HepG2 (cell line): Measurements from ENCODE around the gene SLC38A2. TPM values are rescaled to one million over a fixed set of nuclear protein-coding genes. Genes with fewer than 3 reads are reported as not detected.
A peak's percentile ranks its signal among the peaks of the same experiment; 100 is the strongest.

Source experiments
- ATAC-seq: fragments of 200-7000 bp; cut with Tn5 transposase; 3 replicates; pipeline ENCODE4 v1.9.1; 2020; ENCODE audit warnings: mild to moderate bottlenecking, moderate library complexity
- BruUV-seq: library from RNA; stranded (reverse); fragments of 400-500 nt; replicated peaks from 2 replicates; lab custom pipeline; 2021; lab: Mats Ljungman, UMichigan
- CTCF ChIA-PET: fragments of 300-600 bp; formaldehyde crosslinking; extraction: SDS; loops from one replicate; lab custom pipeline; 2021; ENCODE audit warnings: low total read pairs, inconsistent platforms, low intra/inter-chr PET ratio; lab: Yijun Ruan, JAX
- POLR2A ChIA-PET: fragments of 350-600 bp; sonication (Branson Sonifier 250); formaldehyde crosslinking; loops from one replicate; lab custom pipeline; 2020; ENCODE audit warnings: antibody characterized with exemption, inconsistent platforms; lab: Yijun Ruan, JAX
- DNase-seq: peaks from one replicate; pipeline ENCODE4 v3.0.0-alpha.2; 2015; ENCODE audit warnings: low spot score
- FAIRE-seq: peaks from 3 replicates; lab custom pipeline; 2011; peaks lifted over from hg19 to GRCh38; lab: Jason Lieb, UNC
- H2AFZ ChIP-seq: one replicate; pipeline ENCODE4 v1.6.1; 2011; ENCODE audit warnings: low read length, inconsistent platforms
- H3K27ac ChIP-seq: fragments of 300-600 bp; 3 replicates; pipeline ENCODE4 v1.8.0; 2011; ENCODE audit warnings: mixed run types, mild to moderate bottlenecking, mixed read lengths, low read length, inconsistent platforms; ENCODE audit not compliant: insufficient read depth; ENCODE audit errors: extremely low read length
- H3K27me3 ChIP-seq, 2 experiments: fragments of 200-600 bp in 1 of 2; 2 replicates in 1 of 2; 3 replicates in 1 of 2; pipeline versions ENCODE4 v1.6.0 to v1.8.0; 2011; ENCODE audit warnings: low read length in 2 of 2, mild to moderate bottlenecking in 2 of 2, moderate library complexity in 2 of 2, inconsistent platforms in 1 of 2; ENCODE audit not compliant: insufficient read depth in 2 of 2, control insufficient read depth in 1 of 2
- H3K36me3 ChIP-seq, 2 experiments: fragments of 200-600 bp in 1 of 2; replicated peaks in 1 of 2; 2 replicates in 1 of 2; 3 replicates in 1 of 2; pipeline versions ENCODE4 v1.5.1 to v1.8.0; 2011; ENCODE audit warnings: low read length in 2 of 2, inconsistent platforms in 1 of 2; ENCODE audit not compliant: insufficient read depth in 2 of 2, control insufficient read depth in 1 of 2
- H3K4me1 ChIP-seq: 2 replicates; pipeline ENCODE4 v1.5.1; 2012; ENCODE audit warnings: low read length, inconsistent platforms; ENCODE audit not compliant: insufficient read depth
- H3K4me2 ChIP-seq: 2 replicates; pipeline ENCODE4 v1.6.0; 2011; ENCODE audit warnings: low read depth, low read length, inconsistent platforms
- H3K4me3 ChIP-seq, 3 experiments: fragments of 200-600 bp in 1 of 3; sonication (generic), shearing (Covaris generic) in 1 of 3; replicated peaks in 1 of 3; 2 replicates each; pipeline ENCODE4 v1.5.1; 2011 to 2016; ENCODE audit warnings: low read length in 3 of 3, inconsistent platforms in 2 of 3, low read depth in 2 of 3, mild to moderate bottlenecking in 2 of 3, control low read depth in 1 of 3, mixed read lengths in 1 of 3; ENCODE audit not compliant: insufficient read depth in 1 of 3
- H3K79me2 ChIP-seq: one replicate; pipeline ENCODE4 v1.6.1; 2011; ENCODE audit warnings: low read length, inconsistent platforms; ENCODE audit not compliant: insufficient read depth
- H3K9ac ChIP-seq: 2 replicates; pipeline ENCODE4 v1.6.0; 2011; ENCODE audit warnings: mild to moderate bottlenecking, low read depth, low read length, inconsistent platforms; ENCODE audit not compliant: insufficient read depth
- H3K9me3 ChIP-seq: 2 replicates; pipeline ENCODE4 v1.5.1; 2012; ENCODE audit warnings: mild to moderate bottlenecking, low read length
- H4K20me1 ChIP-seq: 2 replicates; pipeline ENCODE4 v1.6.0; 2011; ENCODE audit warnings: inconsistent platforms, mild to moderate bottlenecking, low read length, moderate library complexity; ENCODE audit not compliant: insufficient read depth
- KDM3A ChIP-seq: IDR thresholded peaks from 2 replicates; pipeline ENCODE4 v1.6.1; 2018; ENCODE audit warnings: low read depth, missing compliant biosample characterization
- MAF1 ChIP-seq: sonication (generic); formaldehyde crosslinking; IDR thresholded peaks from 2 replicates; pipeline ENCODE4 v1.5.0; 2020; ENCODE audit warnings: missing genetic modification reagents, borderline replicate concordance
- POGK ChIP-seq: sonication (generic); formaldehyde crosslinking; conservative IDR thresholded peaks from 2 replicates; pipeline ENCODE4 v1.8.0; 2022; ENCODE audit warnings: mild to moderate bottlenecking, moderate library complexity, missing genetic modification reagents
- RBAK ChIP-seq: sonication (generic); formaldehyde crosslinking; IDR thresholded peaks from 2 replicates; pipeline ENCODE4 v1.5.1; 2020; ENCODE audit warnings: mild to moderate bottlenecking, missing genetic modification reagents
- RCOR2 ChIP-seq: IDR thresholded peaks from 2 replicates; pipeline ENCODE4 v1.6.1; 2016; ENCODE audit warnings: missing biosample characterization, missing genetic modification reagents
- SYNCRIP ChIP-seq: fragments of 200-400 bp; formaldehyde crosslinking; IDR thresholded peaks from 2 replicates; pipeline ENCODE4 v1.6.1; 2018; ENCODE audit warnings: mild to moderate bottlenecking, low read depth, low read length; ENCODE audit not compliant: insufficient read depth
- TAF15 ChIP-seq: fragments of 200-400 bp; formaldehyde crosslinking; IDR thresholded peaks from one replicate; pipeline ENCODE4 v1.6.1; 2018; ENCODE audit warnings: mild to moderate bottlenecking, low read depth, low read length; ENCODE audit not compliant: poor library complexity, severe bottlenecking
- XBP1 ChIP-seq: sonication (generic); formaldehyde crosslinking; IDR thresholded peaks from 2 replicates; pipeline ENCODE4 v1.5.0; 2020; ENCODE audit warnings: missing genetic modification reagents
- ZBTB26 ChIP-seq: IDR thresholded peaks from 2 replicates; pipeline ENCODE4 v1.6.1; 2016; ENCODE audit warnings: missing compliant biosample characterization, missing genetic modification reagents, borderline replicate concordance
- ZBTB38 ChIP-seq: sonication (generic); formaldehyde crosslinking; IDR thresholded peaks from 2 replicates; pipeline ENCODE4 v1.5.1; 2020; ENCODE audit warnings: mild to moderate bottlenecking, missing genetic modification reagents
- ZNF12 ChIP-seq: sonication (generic); formaldehyde crosslinking; IDR thresholded peaks from 2 replicates; pipeline ENCODE4 v1.5.0; 2020; ENCODE audit warnings: missing genetic modification reagents
- ZNF3 ChIP-seq: IDR thresholded peaks from 2 replicates; pipeline ENCODE4 v1.7.0; 2017; ENCODE audit warnings: inconsistent platforms
- ZNF577 ChIP-seq: sonication (generic); formaldehyde crosslinking; IDR thresholded peaks from 2 replicates; pipeline ENCODE4 v1.4.0; 2020; ENCODE audit warnings: mild to moderate bottlenecking, low read depth, missing genetic modification reagents, borderline replicate concordance
- ZNF749 ChIP-seq: sonication (generic); formaldehyde crosslinking; IDR thresholded peaks from 2 replicates; pipeline ENCODE4 v1.8.0; 2022; ENCODE audit warnings: mild to moderate bottlenecking, missing genetic modification reagents, moderate library complexity, borderline replicate concordance
- ZNF878 ChIP-seq: sonication (generic); formaldehyde crosslinking; IDR thresholded peaks from 2 replicates; pipeline ENCODE4 v1.8.1; 2023; ENCODE audit warnings: mild to moderate bottlenecking, missing genetic modification reagents, moderate library complexity
- WGBS: methylation state at CpG from one replicate; pipeline ENCODE4 v1.1.6; 2017; ENCODE audit warnings: low lambda C conversion rate; 5-methylcytosine and 5-hydroxymethylcytosine counted together
- in situ Hi-C: cut with HindIII; loops from 2 replicates; pipeline ENCODE4 v1.10.0; 2017; ENCODE audit warnings: low pct_unique_long_range_greater_than_20kb; ENCODE audit not compliant: extremely low pct_ligation_motif_present
- intact Hi-C: fragments of 100-400 bp; cut with micrococcal nuclease; formaldehyde crosslinking; loops from one replicate; pipeline ENCODE4 v1.10.0; 2022; ENCODE audit not compliant: unreplicated experiment
- polyA plus RNA-seq, 8 experiments: library from polyadenylated mRNA; depleted of rRNA in 3 of 8; stranded (reverse) in 7 of 8; unstranded in 1 of 8; fragments of >200 nt; fragmentation: Illumina TruSeq in 4 of 8; extraction: Trizol in 4 of 8; gene quantifications; 2 replicates each; pipeline versions ENCODE4 v1.2.1 to v1.2.3, GENCODE V29; 2011 to 2016; ENCODE audit warnings: low read depth in 4 of 8, missing spikeins in 1 of 8, mixed read lengths in 1 of 8; ENCODE audit not compliant: insufficient read depth in 1 of 8
- total RNA-seq, 5 experiments: library from RNA; depleted of rRNA; stranded (reverse); fragments of >200 nt; fragmentation: Illumina TruSeq; extraction: Trizol; gene quantifications; 2 replicates each; pipeline ENCODE4 v1.2.3, GENCODE V29; 2016; ENCODE audit warnings: low read depth in 1 of 5
- TF ChIP-seq, protein P1 (sequence below): sonication (generic); formaldehyde crosslinking; IDR thresholded peaks from 2 replicates; pipeline ENCODE4 v1.8.1; 2023; ENCODE audit warnings: mild to moderate bottlenecking, missing genetic modification reagents, borderline replicate concordance

The SLC38A2 gene
- total and polyA plus RNA-seq, 2 of the 13 experiments (the other 11 are each of a cell fraction or from before 2014, with no cell fraction given) = 368 to 880 TPM

GRCh38 chr12:46383654-46384450, 11.3 kb upstream of the SLC38A2 start (continued):
- no peak for TF ChIP-seq RCOR2
- TF ChIP-seq, all 625 proteins: peak for 208

DNA sequence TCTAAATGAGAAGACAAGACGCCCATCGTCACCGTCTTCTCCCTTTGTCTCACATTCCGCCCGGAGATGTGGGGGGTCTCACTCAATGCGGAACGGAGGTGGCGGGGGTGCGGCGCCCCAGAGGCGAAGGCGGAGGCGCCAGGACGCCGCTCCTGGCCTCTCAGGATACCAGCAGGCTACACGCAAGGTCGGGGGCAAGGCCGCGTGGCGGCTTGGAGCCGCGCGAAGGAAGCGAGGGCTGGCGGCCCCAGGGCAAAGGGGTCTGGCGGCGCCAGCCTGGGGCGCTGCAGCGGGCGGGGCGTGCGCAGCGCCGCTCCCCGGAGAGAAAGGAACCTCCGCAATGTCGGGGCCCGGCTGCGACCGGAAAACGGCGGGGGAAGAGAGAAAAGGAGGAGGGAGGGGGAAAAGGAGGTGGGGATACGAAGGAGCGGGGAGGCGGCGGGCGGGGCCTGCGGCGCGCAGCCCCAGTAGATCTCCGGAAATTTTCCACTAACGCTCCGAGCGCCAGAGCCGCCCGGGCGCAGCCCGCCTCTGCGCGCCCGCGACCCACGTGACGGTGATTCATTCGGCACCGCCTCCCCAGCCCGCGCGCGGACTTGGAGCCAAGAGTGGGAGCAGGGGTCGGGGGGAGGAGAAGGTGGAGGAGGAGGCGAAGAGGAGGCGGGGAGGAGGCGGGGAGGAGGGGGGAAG, 10.5 kb upstream of the SLC38A2 start:
- intact Hi-C loops = loop anchor here (1.0 to 2.0 kb wide), 3 partner anchors 10 to 278 kb away; no protein-coding TSS in a partner anchor
- H3K4me3 ChIP-seq = peak overlapping the region; percentile 67 to 90 (median 73); a peak in 5 of 6 replicates
- WGBS = under 1% methylated on average over 49 of the region's 74 CpGs
- no peaks in the 10 kb centered on the region for H3K9me3 ChIP-seq
- peak overlapping the region; percentile 97 for H3K9ac ChIP-seq
- H3K4me2 ChIP-seq = peak overlapping the region; percentile 85
- H3K36me3 ChIP-seq = no peaks in the 10 kb centered on the region; a peak in 1 of 5 replicates
- H4K20me1 ChIP-seq = no peaks in the 10 kb centered on the region
- no peaks in the 10 kb centered on the region; a peak in 1 of 5 replicates for H3K27me3 ChIP-seq
- in situ Hi-C loops = no loop called here
- H3K4me1 ChIP-seq = peaks cover 68% of the 10 kb centered on the region
- H3K27ac ChIP-seq = peak overlapping the region; percentile 98
- FAIRE-seq = no peak
- peak; percentile 93 for DNase-seq
- no peak overlapping the region for H2AFZ ChIP-seq
- POLR2A ChIA-PET = interaction anchor here (0.9 to 7.1 kb wide), 7 partner anchors 12 to 173 kb away, joined by 3 to 91 read pairs (median 4); partner anchors contain the start of gene SLC38A2
- ATAC-seq = peak; percentile 87
- H3K79me2 ChIP-seq = peaks cover 22% of the 10 kb centered on the region
- BruUV-seq = no TSS peak
- CTCF ChIA-PET = no interaction called here
- TF ChIP-seq ZNF12 (no peak), SYNCRIP (no peak), ZBTB38 (CRISPR knock-in tag) (peak; percentile 21; the same call in 1 of the 2 replicates), POGK (peak; percentile 69), MAF1 (CRISPR knock-in tag) (no peak), ZNF577 (CRISPR knock-in tag) (no peak), ZNF3 (CRISPR knock-in tag) (0 out of 2 replicates have a peak, but pooled peaks have one; percentile 23), ZNF878 (CRISPR knock-in tag) (no peak; the same call in 1 of the 2 replicates), ZNF749 (CRISPR knock-in tag) (peak; percentile 49; the same call in 1 of the 2 replicates), TAF15 (peak; percentile 91), KDM3A (CRISPR knock-in tag) (no peak), RBAK (CRISPR knock-in tag) (no peak), ZBTB26 (CRISPR knock-in tag) (no peak; the same call in 1 of the 2 replicates), XBP1 (CRISPR knock-in tag) (no peak)
- TF ChIP-seq, protein P1, sequence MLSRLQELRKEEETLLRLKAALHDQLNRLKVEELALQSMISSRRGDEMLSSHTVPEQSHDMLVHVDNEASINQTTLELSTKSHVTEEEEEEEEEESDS (CRISPR knock-in tag) = no peak
